ENCODE measurements around the gene MPDU1.

GRCh38 chr17:7580604-7581575 lies 2.8 kb upstream of the MPDU1 start:
- TF ChIP-seq EZH2 (IDR thresholded peaks at IDR 0.05; ENCODE audit: borderline replicate concordance, low read depth, low read length, poor library complexity, severe bottlenecking), result no peak
- TF ChIP-seq, protein P1, sequence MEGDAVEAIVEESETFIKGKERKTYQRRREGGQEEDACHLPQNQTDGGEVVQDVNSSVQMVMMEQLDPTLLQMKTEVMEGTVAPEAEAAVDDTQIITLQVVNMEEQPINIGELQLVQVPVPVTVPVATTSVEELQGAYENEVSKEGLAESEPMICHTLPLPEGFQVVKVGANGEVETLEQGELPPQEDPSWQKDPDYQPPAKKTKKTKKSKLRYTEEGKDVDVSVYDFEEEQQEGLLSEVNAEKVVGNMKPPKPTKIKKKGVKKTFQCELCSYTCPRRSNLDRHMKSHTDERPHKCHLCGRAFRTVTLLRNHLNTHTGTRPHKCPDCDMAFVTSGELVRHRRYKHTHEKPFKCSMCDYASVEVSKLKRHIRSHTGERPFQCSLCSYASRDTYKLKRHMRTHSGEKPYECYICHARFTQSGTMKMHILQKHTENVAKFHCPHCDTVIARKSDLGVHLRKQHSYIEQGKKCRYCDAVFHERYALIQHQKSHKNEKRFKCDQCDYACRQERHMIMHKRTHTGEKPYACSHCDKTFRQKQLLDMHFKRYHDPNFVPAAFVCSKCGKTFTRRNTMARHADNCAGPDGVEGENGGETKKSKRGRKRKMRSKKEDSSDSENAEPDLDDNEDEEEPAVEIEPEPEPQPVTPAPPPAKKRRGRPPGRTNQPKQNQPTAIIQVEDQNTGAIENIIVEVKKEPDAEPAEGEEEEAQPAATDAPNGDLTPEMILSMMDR (conservative IDR thresholded peaks at IDR 0.05; ENCODE audit: low read depth, low read length), result no peak
